Endothelial cell of umbilical vein (primary cell): ENCODE data around the gene C1orf35.
"Not testable (repeated sequence)": the region's sequence is repeated elsewhere in the genome, so short reads cannot be mapped to it uniquely, and the experiment has no call there.

Source experiments
- CTCF ChIP-seq, 2 donors: IDR thresholded peaks; 1 replicate in 1 of 2; 2 replicates in 1 of 2; pipeline ENCODE4 v1.5.1; 2011; ENCODE audit warnings: low read length in 2 of 2, mild to moderate bottlenecking in 2 of 2, moderate library complexity in 2 of 2, control low read depth in 1 of 2, inconsistent platforms in 1 of 2, low read depth in 1 of 2; ENCODE audit not compliant: insufficient read depth in 1 of 2; ENCODE audit errors: extremely low read depth in 1 of 2
- EZH2 ChIP-seq: IDR thresholded peaks from 2 replicates; pipeline ENCODE4 v1.6.1; 2012; ENCODE audit warnings: borderline replicate concordance, low read depth, mild to moderate bottlenecking, moderate library complexity, low read length, inconsistent platforms; ENCODE audit not compliant: severe bottlenecking
- FOS ChIP-seq: IDR thresholded peaks from 2 replicates; pipeline ENCODE4 v1.6.1; 2011; ENCODE audit warnings: mild to moderate bottlenecking, low read length, moderate library complexity, borderline replicate concordance; ENCODE audit not compliant: insufficient read depth
- GATA2 ChIP-seq: IDR thresholded peaks from 2 replicates; pipeline ENCODE4 v1.7.0; 2011; ENCODE audit warnings: low read depth, mild to moderate bottlenecking, moderate library complexity, mixed read lengths, low read length; ENCODE audit not compliant: insufficient read length, insufficient read depth
- JUN ChIP-seq: IDR thresholded peaks from 2 replicates; pipeline ENCODE4 v1.6.1; 2011; ENCODE audit warnings: borderline replicate concordance, low read depth; ENCODE audit not compliant: insufficient read length, insufficient read depth
- MAX ChIP-seq: IDR thresholded peaks from 2 replicates; pipeline ENCODE4 v1.6.1; 2011; ENCODE audit not compliant: insufficient read depth, insufficient read length
- MYC ChIP-seq: IDR thresholded peaks from one replicate; pipeline ENCODE4 v1.6.1; 2011; ENCODE audit warnings: mild to moderate bottlenecking, low read depth, low read length
- POLR2A ChIP-seq: IDR thresholded peaks from 2 replicates; pipeline ENCODE4 v1.6.1; 2012; ENCODE audit warnings: low read depth, mild to moderate bottlenecking, control low read depth, low read length
- POLR2AphosphoS5 ChIP-seq: IDR thresholded peaks from 2 replicates; pipeline ENCODE4 v1.6.1; 2012; ENCODE audit warnings: low read depth, mild to moderate bottlenecking, control low read depth, low read length, moderate library complexity; ENCODE audit not compliant: insufficient read depth

GRCh38 chr1:228111315-228111714, 8.2 kb upstream of the C1orf35 start:
- not testable (repeated sequence) for TF ChIP-seq MAX; EZH2; CTCF (IDR thresholded peaks at IDR 0.05; ENCODE audit: extremely low read depth in 1 of 2, insufficient read depth in 1 of 2, low read depth in 1 of 2, low read length in 2 of 2); FOS; POLR2AphosphoS5; MYC; JUN; POLR2A; GATA2
